ENCODE data around the gene IFITM10.

The IFITM10 gene

GRCh38 chr11:1759151-1759850 is 8.9 kb upstream of the IFITM10 start:
- no peak for FAIRE-seq
- DNase-seq (ENCODE audit: insufficient read length, low spot score), result no peak
- TF ChIP-seq TAF1 (IDR thresholded peaks at IDR 0.05; ENCODE audit: low read depth, low read length), result no peak

GRCh38 chr11:1758611-1759150 is 8.3 kb upstream of the IFITM10 start:
- DNase-seq (ENCODE audit: insufficient read length, low spot score) (no peak), FAIRE-seq (no peak)
- TF ChIP-seq PAX5 (IDR thresholded peaks at IDR 0.05; ENCODE audit: insufficient read depth, low read length, severe bottlenecking), result no peak

- no peak for TF ChIP-seq TAF1 (IDR thresholded peaks at IDR 0.05; ENCODE audit: low read depth, low read length)
- no peak for TF ChIP-seq POU2F2 (IDR thresholded peaks at IDR 0.05; ENCODE audit: low read depth, low read length)
- no peak for TF ChIP-seq POLR2A (IDR thresholded peaks at IDR 0.05; ENCODE audit: low read depth, low read length)
- TF ChIP-seq POLR2AphosphoS5 (IDR thresholded peaks at IDR 0.05; ENCODE audit: low read depth, low read length), result no peak
- no peak for TF ChIP-seq PAX5 (IDR thresholded peaks at IDR 0.05; ENCODE audit: insufficient read depth, low read length, severe bottlenecking)
- TF ChIP-seq SPI1 (IDR thresholded peaks at IDR 0.05; ENCODE audit: low read depth, low read length), result no peak
- DNase-seq (ENCODE audit: insufficient read length, low spot score) (no peak), FAIRE-seq (no peak)
Observed at GRCh38 chr11:1757861-1758610, 7.6 kb upstream of the IFITM10 start.

- FAIRE-seq, result no peak
- no peak for DNase-seq (ENCODE audit: insufficient read length, low spot score)
- TF ChIP-seq POU2F2 (IDR thresholded peaks at IDR 0.05; ENCODE audit: low read depth, low read length), result no peak
- TF ChIP-seq PAX5 (IDR thresholded peaks at IDR 0.05; ENCODE audit: insufficient read depth, low read length, severe bottlenecking), result no peak
- TF ChIP-seq SPI1 (IDR thresholded peaks at IDR 0.05; ENCODE audit: low read depth, low read length), result no peak
- TF ChIP-seq POLR2A (IDR thresholded peaks at IDR 0.05; ENCODE audit: low read depth, low read length), result no peak
- TF ChIP-seq POLR2AphosphoS5 (IDR thresholded peaks at IDR 0.05; ENCODE audit: low read depth, low read length), result no peak
- no peak for TF ChIP-seq TAF1 (IDR thresholded peaks at IDR 0.05; ENCODE audit: low read depth, low read length)
Observed at GRCh38 chr11:1756791-1757771, 6.7 kb upstream of the IFITM10 start.

GRCh38 chr11:1755692-1756561 is 5.5 kb upstream of the IFITM10 start:
- FAIRE-seq (no peak), DNase-seq (ENCODE audit: insufficient read length, low spot score) (no peak)
- TF ChIP-seq POU2F2 (IDR thresholded peaks at IDR 0.05; ENCODE audit: low read depth, low read length), result no peak
- no peak for TF ChIP-seq TAF1 (IDR thresholded peaks at IDR 0.05; ENCODE audit: low read depth, low read length)
- no peak for TF ChIP-seq PAX5 (IDR thresholded peaks at IDR 0.05; ENCODE audit: insufficient read depth, low read length, severe bottlenecking)
- TF ChIP-seq SPI1 (IDR thresholded peaks at IDR 0.05; ENCODE audit: low read depth, low read length), result no peak
- TF ChIP-seq POLR2A (IDR thresholded peaks at IDR 0.05; ENCODE audit: low read depth, low read length), result no peak
- no peak for TF ChIP-seq POLR2AphosphoS5 (IDR thresholded peaks at IDR 0.05; ENCODE audit: low read depth, low read length)

- no peak for TF ChIP-seq POLR2AphosphoS5 (IDR thresholded peaks at IDR 0.05; ENCODE audit: low read depth, low read length)
- TF ChIP-seq TAF1 (IDR thresholded peaks at IDR 0.05; ENCODE audit: low read depth, low read length), result no peak
- TF ChIP-seq PAX5 (IDR thresholded peaks at IDR 0.05; ENCODE audit: insufficient read depth, low read length, severe bottlenecking), result no peak
- no peak for TF ChIP-seq SPI1 (IDR thresholded peaks at IDR 0.05; ENCODE audit: low read depth, low read length)
- no peak for TF ChIP-seq POU2F2 (IDR thresholded peaks at IDR 0.05; ENCODE audit: low read depth, low read length)
- TF ChIP-seq POLR2A (IDR thresholded peaks at IDR 0.05; ENCODE audit: low read depth, low read length), result no peak
- no peak for FAIRE-seq
- DNase-seq (ENCODE audit: insufficient read length, low spot score), result no peak
Observed at GRCh38 chr11:1755344-1755691, 4.9 kb upstream of the IFITM10 start.

- FAIRE-seq (no peak), DNase-seq (ENCODE audit: insufficient read length, low spot score) (no peak)
- TF ChIP-seq POLR2A (IDR thresholded peaks at IDR 0.05; ENCODE audit: low read depth, low read length), result no peak
- no peak for TF ChIP-seq SPI1 (IDR thresholded peaks at IDR 0.05; ENCODE audit: low read depth, low read length)
- no peak for TF ChIP-seq POU2F2 (IDR thresholded peaks at IDR 0.05; ENCODE audit: low read depth, low read length)
- TF ChIP-seq POLR2AphosphoS5 (IDR thresholded peaks at IDR 0.05; ENCODE audit: low read depth, low read length), result no peak
- no peak for TF ChIP-seq PAX5 (IDR thresholded peaks at IDR 0.05; ENCODE audit: insufficient read depth, low read length, severe bottlenecking)
- TF ChIP-seq TAF1 (IDR thresholded peaks at IDR 0.05; ENCODE audit: low read depth, low read length), result no peak
Observed at GRCh38 chr11:1754376-1755150, 4.2 kb upstream of the IFITM10 start.

- DNase-seq (ENCODE audit: insufficient read length, low spot score) (no peak), FAIRE-seq (no peak)
- TF ChIP-seq POLR2A (IDR thresholded peaks at IDR 0.05; ENCODE audit: low read depth, low read length) (no peak), POLR2AphosphoS5 (IDR thresholded peaks at IDR 0.05; ENCODE audit: low read depth, low read length) (no peak), TAF1 (IDR thresholded peaks at IDR 0.05; ENCODE audit: low read depth, low read length) (no peak), PAX5 (IDR thresholded peaks at IDR 0.05; ENCODE audit: insufficient read depth, low read length, severe bottlenecking) (no peak), POU2F2 (IDR thresholded peaks at IDR 0.05; ENCODE audit: low read depth, low read length) (no peak), SPI1 (IDR thresholded peaks at IDR 0.05; ENCODE audit: low read depth, low read length) (no peak)
Observed at GRCh38 chr11:1753929-1754305, 3.5 kb upstream of the IFITM10 start.

Measured in GM12891 (cell line).